GM10248 (cell line): ENCODE data around the gene NKG7.

Source experiments
- CTCF ChIA-PET: fragments of 300-600 bp; sonication (Branson Sonifier 250); formaldehyde crosslinking; extraction: SDS; loops from one replicate; lab custom pipeline; 2021; ENCODE audit warnings: antibody characterized with exemption; lab: Yijun Ruan, JAX
- POLR2A ChIA-PET: fragments of 350-650 bp; sonication (Branson Sonifier 250); formaldehyde crosslinking; extraction: SDS; loops from one replicate; lab custom pipeline; 2020; ENCODE audit warnings: antibody characterized with exemption; lab: Yijun Ruan, JAX
- DNase-seq: peaks from one replicate; pipeline ENCODE4 v3.0.0; 2012; ENCODE audit errors: extremely low spot score
- TF ChIP-seq, protein P1 (sequence below): IDR thresholded peaks from 2 replicates; pipeline ENCODE4 v1.5.1; 2012; ENCODE audit warnings: mild to moderate bottlenecking, low read depth; ENCODE audit errors: extremely low read depth, missing control alignments, control extremely low read depth

Gene NKG7

DNA sequence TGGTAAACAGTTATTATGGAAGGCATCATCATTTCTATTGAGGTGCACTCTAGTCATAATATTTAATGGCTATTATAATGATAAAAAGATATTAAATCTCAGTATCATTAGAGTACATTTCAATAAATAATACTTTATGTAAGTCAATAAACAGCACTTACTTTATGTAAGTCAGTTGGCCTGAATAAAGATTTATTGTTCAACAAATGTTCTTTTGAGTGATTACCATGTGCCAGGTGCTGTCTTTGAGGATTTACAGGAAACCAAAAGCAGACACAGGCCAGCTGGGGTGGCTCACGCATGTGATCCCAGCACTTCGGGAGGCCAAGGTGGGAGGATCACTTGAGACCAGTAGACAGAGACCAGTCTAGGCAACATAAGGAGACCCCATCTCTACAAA is 5.0 kb upstream of the NKG7 start:
- POLR2A ChIA-PET: no interaction called here
- no peak for DNase-seq
- CTCF ChIA-PET: interaction anchor here (1.0 to 1.5 kb wide), 3 partner anchors 12 to 96 kb away, joined by 3 to 4 read pairs (median 3); partner anchors contain the start of gene ETFB
- TF ChIP-seq, protein P1, sequence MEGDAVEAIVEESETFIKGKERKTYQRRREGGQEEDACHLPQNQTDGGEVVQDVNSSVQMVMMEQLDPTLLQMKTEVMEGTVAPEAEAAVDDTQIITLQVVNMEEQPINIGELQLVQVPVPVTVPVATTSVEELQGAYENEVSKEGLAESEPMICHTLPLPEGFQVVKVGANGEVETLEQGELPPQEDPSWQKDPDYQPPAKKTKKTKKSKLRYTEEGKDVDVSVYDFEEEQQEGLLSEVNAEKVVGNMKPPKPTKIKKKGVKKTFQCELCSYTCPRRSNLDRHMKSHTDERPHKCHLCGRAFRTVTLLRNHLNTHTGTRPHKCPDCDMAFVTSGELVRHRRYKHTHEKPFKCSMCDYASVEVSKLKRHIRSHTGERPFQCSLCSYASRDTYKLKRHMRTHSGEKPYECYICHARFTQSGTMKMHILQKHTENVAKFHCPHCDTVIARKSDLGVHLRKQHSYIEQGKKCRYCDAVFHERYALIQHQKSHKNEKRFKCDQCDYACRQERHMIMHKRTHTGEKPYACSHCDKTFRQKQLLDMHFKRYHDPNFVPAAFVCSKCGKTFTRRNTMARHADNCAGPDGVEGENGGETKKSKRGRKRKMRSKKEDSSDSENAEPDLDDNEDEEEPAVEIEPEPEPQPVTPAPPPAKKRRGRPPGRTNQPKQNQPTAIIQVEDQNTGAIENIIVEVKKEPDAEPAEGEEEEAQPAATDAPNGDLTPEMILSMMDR: no peak

DNA sequence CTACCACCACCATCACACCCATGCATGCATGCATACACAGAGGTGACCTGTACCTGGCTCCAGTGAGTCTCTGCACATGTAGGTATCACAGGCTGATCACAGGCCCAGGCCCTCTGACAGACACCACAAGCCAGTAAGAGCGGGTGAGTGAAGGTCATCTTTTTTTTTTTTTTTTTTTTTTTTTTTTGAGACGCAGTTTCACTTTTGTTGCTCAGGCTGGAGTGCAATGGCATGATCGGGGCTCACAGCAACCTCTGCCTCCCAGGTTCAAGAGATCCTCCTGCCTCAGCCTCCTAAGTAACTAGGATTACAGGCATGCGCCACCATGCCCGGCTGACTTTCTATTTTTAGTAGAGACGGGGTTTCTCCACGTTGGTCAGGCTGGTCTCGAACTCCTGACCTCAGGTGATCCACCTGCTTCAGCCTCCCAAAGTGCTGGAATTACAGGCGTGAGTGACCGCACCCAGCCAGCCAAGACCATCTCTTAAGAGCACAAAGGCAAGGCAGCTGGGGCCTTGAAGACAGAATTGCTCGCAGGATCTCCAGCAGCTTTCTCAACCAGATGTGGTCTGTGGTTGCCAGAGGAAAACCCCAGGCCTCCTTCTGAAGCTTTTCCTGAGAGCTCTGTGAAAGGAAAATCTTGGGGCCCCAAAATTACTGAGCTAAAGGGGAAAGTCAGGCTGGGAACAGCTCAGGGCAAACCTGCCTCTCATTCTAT is 3.2 kb upstream of the NKG7 start:
- ChIA-PET CTCF (interaction anchor here (0.8 to 1.7 kb wide), 3 partner anchors 18 to 46 kb away, joined by 3 to 5 read pairs (median 4); no protein-coding TSS in a partner anchor), POLR2A (interaction anchor here (0.6 kb wide), 1 partner anchor 15 kb away, joined by 4 read pairs; the partner anchor contains the start of gene C19orf84)
- DNase-seq: no peak
- TF ChIP-seq, protein P1: no peak

DNA sequence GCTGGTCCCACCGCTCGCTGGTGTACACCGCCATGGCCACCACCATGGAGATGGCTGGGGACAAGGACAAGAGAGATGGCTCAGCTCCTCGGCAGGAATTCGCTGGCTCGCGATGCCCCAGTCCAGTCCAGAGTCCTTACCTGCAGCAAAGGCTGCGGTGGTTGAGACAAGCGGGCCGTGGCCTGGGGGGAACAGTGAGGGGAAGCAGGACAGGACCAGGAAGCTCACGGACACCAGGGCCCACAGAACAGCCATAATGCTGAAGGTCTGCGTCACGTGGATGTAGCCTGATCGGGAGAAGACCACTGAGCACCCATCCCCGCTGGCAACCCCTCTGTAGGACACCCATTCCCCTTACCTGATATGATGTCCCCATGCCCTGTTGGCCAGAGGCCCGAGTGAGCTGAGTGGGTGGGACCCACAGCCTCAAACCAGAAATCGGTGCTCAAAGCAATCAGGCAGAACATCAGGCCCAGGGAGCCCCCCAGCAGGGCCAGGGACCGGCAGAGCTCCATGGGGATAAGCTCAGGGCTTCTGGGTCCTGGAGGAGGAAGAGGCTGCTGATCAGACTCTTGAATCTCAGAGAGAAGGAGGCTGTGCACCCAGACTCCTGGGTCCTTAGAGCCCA is 319 bp downstream of the NKG7 start:
- ChIA-PET CTCF (interaction anchor here (1.9 to 3.4 kb wide), 4 partner anchors 9 to 101 kb away, joined by 7 to 9 read pairs (median 7); no protein-coding TSS in a partner anchor), POLR2A (no interaction called here)
- TF ChIP-seq, protein P1: no peak
- no peak for DNase-seq

DNA sequence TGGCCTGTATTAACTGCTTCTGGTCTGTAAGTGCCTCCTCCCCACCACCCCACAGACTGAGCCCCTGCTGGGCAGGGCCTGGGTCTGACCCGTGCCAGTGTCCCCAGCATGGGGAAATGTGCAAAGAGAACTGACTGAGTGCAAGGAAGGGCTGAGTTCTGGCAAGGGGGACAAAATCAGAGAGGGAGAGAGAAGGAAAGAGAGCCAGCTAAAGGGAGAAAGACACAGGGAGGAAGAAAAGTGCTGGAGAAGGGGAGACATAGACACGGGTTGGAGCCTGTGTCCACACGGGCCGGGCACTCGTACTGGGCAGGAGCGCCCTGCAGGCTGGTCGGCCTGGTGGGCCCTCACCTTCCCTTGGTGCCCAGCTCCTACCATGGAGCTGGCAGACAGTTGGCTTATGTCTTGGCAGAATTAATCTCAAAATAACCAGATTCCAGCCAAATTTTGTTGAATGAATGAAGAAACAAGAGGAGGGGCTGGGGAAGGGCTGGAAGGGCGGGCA is 1.2 kb downstream of the NKG7 start:
- ChIA-PET POLR2A (no interaction called here), CTCF (interaction anchor here (1.1 to 3.4 kb wide), 5 partner anchors 10 to 102 kb away, joined by 3 to 9 read pairs (median 7); no protein-coding TSS in a partner anchor)
- TF ChIP-seq, protein P1: no peak
- no peak for DNase-seq

DNA sequence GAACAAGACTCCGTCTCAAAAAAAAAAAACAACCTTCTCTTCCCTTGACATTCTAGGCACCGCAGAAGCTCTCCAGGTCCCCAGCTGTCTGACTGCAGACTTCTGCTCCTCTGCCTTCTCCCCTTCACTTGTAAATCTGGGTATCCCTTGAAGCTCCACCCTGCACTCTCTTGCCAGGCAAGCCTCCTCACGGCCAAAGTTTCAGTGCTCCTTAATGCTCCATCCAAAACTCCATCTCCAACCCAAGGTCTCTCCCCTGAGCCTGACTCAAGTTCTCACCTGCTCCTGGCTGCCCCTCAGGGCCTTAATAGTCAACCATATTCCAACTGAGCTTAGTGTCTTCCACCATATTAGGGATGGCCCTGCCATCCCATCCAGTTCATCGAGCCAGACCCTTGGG is 2.2 kb downstream of the NKG7 start:
- TF ChIP-seq, protein P1: no peak
- CTCF ChIA-PET: interaction anchor here (1.1 to 3.4 kb wide), 4 partner anchors 9 to 51 kb away, joined by 3 to 9 read pairs (median 5); no protein-coding TSS in a partner anchor
- no peak for DNase-seq
- POLR2A ChIA-PET: no interaction called here
